PC-3 (cell line): ENCODE data around the gene HOXD10. TPM values are rescaled to one million over a fixed set of nuclear protein-coding genes. Genes with fewer than 3 reads are reported as not detected.

ENCODE experiments used
- ATAC-seq: fragments of 200-7000 bp; cut with Tn5 transposase; 2 replicates; pipeline ENCODE4 v1.9.1; 2020; ENCODE audit warnings: mild to moderate bottlenecking, moderate library complexity
- BruUV-seq: library from RNA; stranded (reverse); fragments of 400-500 nt; replicated peaks from 2 replicates; lab custom pipeline; 2021; lab: Mats Ljungman, UMichigan
- CTCF ChIA-PET: fragments of 300-600 bp; sonication (Branson Sonifier 250); formaldehyde crosslinking; loops from one replicate; lab custom pipeline; 2022; ENCODE audit warnings: antibody characterized with exemption; lab: Charles Lee
- POLR2A ChIA-PET: fragments of 300-600 bp; sonication (Branson Sonifier 250); formaldehyde crosslinking; loops from one replicate; lab custom pipeline; 2022; ENCODE audit warnings: antibody characterized with exemption; ENCODE audit not compliant: unreplicated experiment; lab: Charles Lee
- DNase-seq: peaks from one replicate; pipeline ENCODE4 v3.0.0-alpha.2; 2015
- H2AFZ ChIP-seq: fragments of 300-600 bp; sonication (generic); 2 replicates; pipeline ENCODE4 v1.6.0; 2016; ENCODE audit warnings: antibody characterized with exemption, low read length
- H3F3A ChIP-seq: fragments of 300-600 bp; sonication (generic); one replicate; pipeline ENCODE4 v1.6.0; 2017; ENCODE audit warnings: antibody characterized with exemption, low read length, control low read depth, mild to moderate bottlenecking; ENCODE audit not compliant: unreplicated experiment
- H3K27ac ChIP-seq: fragments of 300-600 bp; sonication (generic); 2 replicates; pipeline ENCODE4 v1.5.1; 2016; ENCODE audit warnings: mild to moderate bottlenecking, low read length
- H3K27me3 ChIP-seq: fragments of 300-600 bp; sonication (generic); 2 replicates; pipeline ENCODE4 v1.6.1; 2016; ENCODE audit warnings: low read length, mixed read lengths
- H3K36me3 ChIP-seq: fragments of 300-600 bp; sonication (generic); 2 replicates; pipeline ENCODE4 v1.6.1; 2016; ENCODE audit warnings: low read depth, mixed run types, low read length, mixed read lengths
- H3K4me1 ChIP-seq: fragments of 300-600 bp; sonication (generic); 2 replicates; pipeline ENCODE4 v1.5.1; 2016; ENCODE audit warnings: low read length; ENCODE audit not compliant: insufficient read depth
- H3K4me2 ChIP-seq: fragments of 300-600 bp; sonication (generic); 2 replicates; pipeline ENCODE4 v1.6.0; 2016; ENCODE audit warnings: low read length
- H3K4me3 ChIP-seq: fragments of 300-600 bp; sonication (generic); 2 replicates; pipeline ENCODE4 v1.5.1; 2016; ENCODE audit warnings: mild to moderate bottlenecking, low read length, mixed read lengths
- H3K79me2 ChIP-seq: fragments of 300-600 bp; sonication (generic); 2 replicates; pipeline ENCODE4 v1.6.1; 2017; ENCODE audit warnings: low read length, mixed read lengths
- H3K9ac ChIP-seq: fragments of 300-600 bp; sonication (generic); 2 replicates; pipeline ENCODE4 v1.6.0; 2016; ENCODE audit warnings: mild to moderate bottlenecking, low read length
- H3K9me2 ChIP-seq: fragments of 300-600 bp; sonication (generic); replicated peaks from 2 replicates; pipeline ENCODE4 v1.6.1; 2016; ENCODE audit warnings: mixed run types, low read length, mixed read lengths
- H3K9me3 ChIP-seq: fragments of 300-600 bp; sonication (generic); 2 replicates; pipeline ENCODE4 v1.6.1; 2016; ENCODE audit warnings: low read length, mixed read lengths
- H4K20me1 ChIP-seq: fragments of 300-600 bp; sonication (generic); 2 replicates; pipeline ENCODE4 v1.6.1; 2016; ENCODE audit warnings: low read length, mixed read lengths
- CTCF ChIP-seq: fragments of 300-600 bp; sonication (generic); conservative IDR thresholded peaks from 2 replicates; pipeline ENCODE4 v1.5.1; 2017; ENCODE audit warnings: antibody characterized with exemption, low read depth, mild to moderate bottlenecking, low read length
- EZH2 ChIP-seq: fragments of 300-600 bp; sonication (generic); IDR thresholded peaks from one replicate; pipeline ENCODE4 v1.6.1; 2017; ENCODE audit warnings: antibody characterized with exemption, mild to moderate bottlenecking, low read length; ENCODE audit not compliant: unreplicated experiment
- EZH2phosphoT487 ChIP-seq: fragments of 300-600 bp; sonication (generic); IDR thresholded peaks from 2 replicates; pipeline ENCODE4 v1.6.1; 2018; ENCODE audit warnings: mild to moderate bottlenecking, antibody characterized with exemption, low read length, borderline replicate concordance
- intact Hi-C: fragments of 100-400 bp; cut with micrococcal nuclease; formaldehyde crosslinking; loops from 2 replicates; pipeline ENCODE4 v1.9.0; 2023
- total RNA-seq: library from RNA; depleted of rRNA; stranded (reverse); fragments of >200 nt; gene quantifications from 2 replicates; pipeline ENCODE4 v1.2.3, GENCODE V29; 2014

HOXD10 gene
- total RNA-seq, 1 experiment from 2014 or later = not detected

GRCh38 chr2:176164611-176165369, 48.2 kb downstream of the HOXD10 start:
- Histone ChIP-seq H2AFZ (no peak overlapping the region), H3K27ac (no peak overlapping the region), H3K9ac (no peak overlapping the region), H3K9me2 (no peaks in the 10 kb centered on the region), H4K20me1 (no peaks in the 10 kb centered on the region), H3K79me2 (no peaks in the 10 kb centered on the region), H3K4me3 (no peak overlapping the region), H3K36me3 (no peaks in the 10 kb centered on the region), H3K4me1 (no peaks in the 10 kb centered on the region), H3K9me3 (no peaks in the 10 kb centered on the region), H3K4me2 (no peak overlapping the region), H3K27me3 (no peaks in the 10 kb centered on the region), H3F3A (no peaks in the 10 kb centered on the region)
- BruUV-seq = no TSS peak
- ChIA-PET CTCF (no interaction called here), POLR2A (no interaction called here)
- ATAC-seq (no peak), DNase-seq (no peak)
- intact Hi-C loops = no loop called here
- TF ChIP-seq EZH2phosphoT487 = no peak
- TF ChIP-seq CTCF = no peak
- no peak for TF ChIP-seq EZH2

GRCh38 chr2:176165370-176166050, 48.9 kb downstream of the HOXD10 start:
- Histone ChIP-seq H3K4me3 (no peak overlapping the region), H3K79me2 (no peaks in the 10 kb centered on the region), H3K9ac (no peak overlapping the region), H3K27ac (no peak overlapping the region), H3K9me3 (no peaks in the 10 kb centered on the region), H2AFZ (no peak overlapping the region), H3K4me2 (no peak overlapping the region), H4K20me1 (no peaks in the 10 kb centered on the region), H3F3A (no peaks in the 10 kb centered on the region), H3K4me1 (no peaks in the 10 kb centered on the region), H3K9me2 (no peaks in the 10 kb centered on the region), H3K27me3 (no peaks in the 10 kb centered on the region), H3K36me3 (no peaks in the 10 kb centered on the region)
- TF ChIP-seq EZH2 = no peak
- TF ChIP-seq CTCF = no peak
- no peak for TF ChIP-seq EZH2phosphoT487
- intact Hi-C loops = no loop called here
- DNase-seq (no peak), ATAC-seq (no peak)
- ChIA-PET POLR2A (no interaction called here), CTCF (no interaction called here)
- no TSS peak for BruUV-seq

- POLR2A ChIA-PET = no interaction called here
Measured at GRCh38 chr2:176166272-176166671, 49.7 kb downstream of the HOXD10 start.

More at GRCh38 chr2:176166272-176166671, 49.7 kb downstream of the HOXD10 start:
- Histone ChIP-seq H3K4me1 (no peaks in the 10 kb centered on the region), H4K20me1 (no peaks in the 10 kb centered on the region), H3K9me3 (no peaks in the 10 kb centered on the region), H3K36me3 (no peaks in the 10 kb centered on the region), H3K79me2 (no peaks in the 10 kb centered on the region), H3K4me2 (no peak overlapping the region), H3K27me3 (no peaks in the 10 kb centered on the region), H3F3A (no peaks in the 10 kb centered on the region), H3K9ac (no peak overlapping the region), H2AFZ (no peak overlapping the region), H3K9me2 (no peaks in the 10 kb centered on the region), H3K4me3 (no peak overlapping the region), H3K27ac (no peak overlapping the region)
- DNase-seq (no peak), ATAC-seq (no peak)
- TF ChIP-seq EZH2phosphoT487 = no peak
- intact Hi-C loops = no loop called here
- BruUV-seq = no TSS peak
- CTCF ChIA-PET = no interaction called here
